ENCODE data around the gene NOL4L.

DNA sequence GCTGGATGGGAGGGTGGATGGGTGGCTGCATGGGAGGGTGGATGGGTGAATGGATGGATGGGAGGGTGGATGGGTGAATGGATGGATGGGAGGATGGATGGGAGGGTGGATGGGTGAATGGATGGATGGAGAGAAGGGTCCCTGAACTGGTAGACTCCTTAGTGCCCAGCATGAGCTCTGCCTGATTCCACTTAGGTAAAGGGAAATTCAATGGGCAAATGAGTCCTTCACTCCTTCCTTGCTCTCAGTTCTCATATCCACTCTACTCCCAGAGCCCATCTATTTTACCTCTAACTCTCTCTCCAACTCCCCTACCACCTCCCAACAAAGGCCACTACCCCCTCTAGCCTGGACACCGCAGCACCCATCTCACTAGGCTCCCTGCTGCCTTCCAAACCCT is 29.2 kb upstream of the NOL4L start:
- TF ChIP-seq CTCF (optimal IDR thresholded peaks at IDR 0.05 in 1 of 3, IDR thresholded peaks at IDR 0.05 in 1 of 3, conservative IDR thresholded peaks at IDR 0.05 in 1 of 3; ENCODE audit: extremely low read depth in 1 of 3, insufficient read depth in 2 of 3, low read length in 3 of 3) (no peak), EZH2 (IDR thresholded peaks at IDR 0.05; ENCODE audit: low read length) (no peak)

Data from keratinocyte (primary cell).